Pancreas (tissue), 10 donors: Measurements from ENCODE around the gene PRXL2A. TPM values are rescaled to one million over a fixed set of nuclear protein-coding genes. Genes with fewer than 3 reads are reported as not detected.

ENCODE experiments used
- ATAC-seq, 4 donors: fragments of 200-7000 bp; cut with Tn5 transposase; one replicate each; pipeline versions ENCODE4 v1.8.0 to v1.9.1; 2020; ENCODE audit warnings: mild to moderate bottlenecking in 4 of 4, moderate library complexity in 4 of 4
- DNase-seq, 6 donors: peaks; one replicate each; pipeline ENCODE4 v3.0.0-alpha.2; 2020
- FAIRE-seq: peaks from 2 replicates; lab custom pipeline; 2012; peaks lifted over from hg19 to GRCh38; lab: Jason Lieb, UNC
- H3K27ac ChIP-seq, 4 donors: fragments of 200-600 bp; sonication (generic); 1 replicate in 3 of 4; 2 replicates in 1 of 4; pipeline versions ENCODE4 v1.5.0 to v1.8.0; 2020
- H3K27me3 ChIP-seq, 4 donors: fragments of 200-600 bp; one replicate each; pipeline ENCODE4 v1.8.0; 2021
- H3K36me3 ChIP-seq, 3 donors: fragments of 200-600 bp; sonication (generic) in 1 of 3; one replicate each; pipeline versions ENCODE4 v1.5.0 to v1.8.0; 2020 to 2021
- H3K4me1 ChIP-seq, 3 donors: fragments of 200-600 bp; one replicate each; pipeline ENCODE4 v1.8.0; 2021
- H3K4me3 ChIP-seq, 4 donors: fragments of 200-600 bp; sonication (generic) in 2 of 4; one replicate each; pipeline versions ENCODE4 v1.5.0 to v1.8.0; 2020 to 2021
- H3K9me3 ChIP-seq, 4 donors: fragments of 200-600 bp; one replicate each; pipeline ENCODE4 v1.8.0; 2021
- CTCF ChIP-seq, 4 donors: fragments of 200-600 bp; sonication (generic) in 3 of 4; IDR thresholded peaks; one replicate each; pipeline versions ENCODE4 v1.5.0 to v1.8.0; 2021; ENCODE audit warnings: antibody characterized with exemption in 4 of 4
- WGBS, 2 donors: extraction: QIAGEN DNeasy Blood & Tissue Kit; methylation state at CpG; one replicate each; pipeline ENCODE4 v1.1.7; 2013; 5-methylcytosine and 5-hydroxymethylcytosine counted together
- intact Hi-C, 3 donors: fragments of 100-400 bp; cut with DNase I; formaldehyde crosslinking; loops; one replicate each; pipeline versions ENCODE4 v1.11.1 to v1.14.2; 2022
- polyA plus RNA-seq, 2 donors: library from polyadenylated mRNA; stranded (reverse); fragments of 200-250 nt; gene quantifications; one replicate each; pipeline ENCODE4 v1.2.3, GENCODE V29; 2013
- total RNA-seq, 6 donors: library from RNA; stranded (reverse); fragmentation: NEBNext Ultra II Directional in 4 of 6; extraction: Animal tissue kit (Norgen Biotek cat#: 25700) in 4 of 6; gene quantifications; one replicate each; pipeline versions ENCODE4 v1.2.1 to v1.2.4, GENCODE V29; 2021 to 2023
- donor health status: healthy with polysubstance abuse.
- donor health status: DM: no; HTN: no; CAD: no; lungs with moderate emphysema.
- donor health status: DM: no; HTN: no; CAD: no.
- donor health status: control.
- donor health status: control.
- donor health status: Bipolar disorder and iron deficiency.
- donor health status: DM: yes; HTN: yes; CAD: no.
- donor health status: DM: no; HTN: no; CAD: no.
- donor health status: DM: no; HTN: no; CAD: no.
- donor health status: DM: yes; HTN: yes; CAD: no.

The PRXL2A gene
- total and polyA plus RNA-seq, 8 donors: 18.2 to 39.8 (median 26.8) TPM

GRCh38 chr10:80452069-80452468 lies 43.7 kb downstream of the PRXL2A start:
- no peak for FAIRE-seq
- no peak for DNase-seq
- Histone ChIP-seq H3K27me3 (no peaks in the 10 kb centered on the region), H3K4me3 (no peak overlapping the region), H3K27ac (peak overlapping the region in 2 of 4 donors; percentile 76 to 84), H3K9me3 (no peaks in the 10 kb centered on the region), H3K4me1 (peaks cover 0 to 22% (median 8%) of the 10 kb centered on the region in 3 donors), H3K36me3 (no peaks in the 10 kb centered on the region)
- ATAC-seq: no peak
- no peak for TF ChIP-seq CTCF (IDR thresholded peaks at IDR 0.05)
- intact Hi-C loops: no loop called here

GRCh38 chr10:80452640-80453039 lies 44.3 kb downstream of the PRXL2A start:
- H3K36me3 ChIP-seq: no peaks in the 10 kb centered on the region
- H3K27me3 ChIP-seq: no peaks in the 10 kb centered on the region
- ATAC-seq (no peak), DNase-seq (peak in 1 of 6 donors; percentile 22), FAIRE-seq (no peak)
- H3K4me1 ChIP-seq: peaks cover 0 to 26% (median 8%) of the 10 kb centered on the region in 3 donors
- intact Hi-C loops: no loop called here
- H3K4me3 ChIP-seq: no peak overlapping the region
- TF ChIP-seq CTCF (IDR thresholded peaks at IDR 0.05): no peak
- peak overlapping the region in 3 of 4 donors; percentile 57 to 84 (median 76) for H3K27ac ChIP-seq
- H3K9me3 ChIP-seq: no peaks in the 10 kb centered on the region
- WGBS, 2 donors: 43 to 56% methylated on average over 4 of the region's 4 CpGs

- no peaks in the 10 kb centered on the region for H3K27me3 ChIP-seq
- ATAC-seq (no peak), DNase-seq (no peak), FAIRE-seq (no peak)
- H3K9me3 ChIP-seq: no peaks in the 10 kb centered on the region
- no peaks in the 10 kb centered on the region for H3K36me3 ChIP-seq
- WGBS, 2 donors: 26 to 31% methylated on average over 23 of the region's 23 CpGs
- TF ChIP-seq CTCF (IDR thresholded peaks at IDR 0.05): no peak
- H3K4me3 ChIP-seq: peak overlapping the region in 3 of 4 donors; percentile 2 to 44 (median 22)
- peak overlapping the region; percentile 57 to 84 (median 76) for H3K27ac ChIP-seq
- H3K4me1 ChIP-seq: peaks cover under 1 to 32% (median 12%) of the 10 kb centered on the region in 3 donors
- intact Hi-C loops: no loop called here
These were observed 44.9 kb downstream of the PRXL2A start for GRCh38 chr10:80453056-80453841.

- peak; percentile 77 to 83 (median 81) for ATAC-seq
- Histone ChIP-seq H3K27ac (peak within 1 kb of the TSS; percentile 89 to 97 (median 92)), H3K9me3 (no peaks in the 10 kb centered on the region), H3K27me3 (no peaks in the 10 kb centered on the region), H3K4me3 (peak within 1 kb of the TSS; percentile 74 to 95 (median 80)), H3K4me1 (peaks cover 8 to 39% (median 20%) of the 10 kb centered on the region in 3 donors), H3K36me3 (no peaks in the 10 kb centered on the region)
- intact Hi-C loops: no loop called here
- FAIRE-seq: no peak
- TF ChIP-seq CTCF (IDR thresholded peaks at IDR 0.05): no peak
- WGBS, 2 donors: 0% methylated on average over 33 to 95 of the region's 97 CpGs
- peak; percentile 81 to 93 (median 88) for DNase-seq
These were observed 45.6 kb downstream of the PRXL2A start, which contains the start of gene TSPAN14 for GRCh38 chr10:80453842-80454512. TSPAN14 (plus strand) TSS chr10:80454310; CDS start chr10:80489234, 34,924 bp downstream.
